GM12873 (cell line): ENCODE results near the gene KANSL1.

ENCODE experiments used
- CTCF ChIP-seq: IDR thresholded peaks from 2 replicates; pipeline ENCODE4 v1.5.1; 2012; ENCODE audit warnings: low read depth, mild to moderate bottlenecking, moderate library complexity, low read length, control low read depth; ENCODE audit not compliant: insufficient read depth; ENCODE audit errors: missing control alignments

KANSL1 gene

GRCh38 chr17:46184696-46185095, 8.5 kb downstream of the KANSL1 start:
- no peak for TF ChIP-seq CTCF

- no peak for TF ChIP-seq CTCF
Measured at GRCh38 chr17:46182961-46183360, 10.3 kb downstream of the KANSL1 start.

GRCh38 chr17:46181940-46182339, 11.3 kb downstream of the KANSL1 start:
- TF ChIP-seq CTCF, result no peak

- TF ChIP-seq CTCF, result no peak
Measured at GRCh38 chr17:46180892-46181274, 12.3 kb downstream of the KANSL1 start.

GRCh38 chr17:46179375-46179999, 13.7 kb downstream of the KANSL1 start:
- TF ChIP-seq CTCF, result no peak

GRCh38 chr17:46178550-46179214, 14.5 kb downstream of the KANSL1 start:
- no peak for TF ChIP-seq CTCF

GRCh38 chr17:46176975-46177374, 16.3 kb downstream of the KANSL1 start:
- TF ChIP-seq CTCF, result no peak
